ENCODE results near the gene PASK. TPM values are rescaled to one million over a fixed set of nuclear protein-coding genes. Genes with fewer than 3 reads are reported as not detected.

Gene PASK
- polyA plus RNA-seq, 1 donor from 2014 or later: 26.0 TPM

DNA sequence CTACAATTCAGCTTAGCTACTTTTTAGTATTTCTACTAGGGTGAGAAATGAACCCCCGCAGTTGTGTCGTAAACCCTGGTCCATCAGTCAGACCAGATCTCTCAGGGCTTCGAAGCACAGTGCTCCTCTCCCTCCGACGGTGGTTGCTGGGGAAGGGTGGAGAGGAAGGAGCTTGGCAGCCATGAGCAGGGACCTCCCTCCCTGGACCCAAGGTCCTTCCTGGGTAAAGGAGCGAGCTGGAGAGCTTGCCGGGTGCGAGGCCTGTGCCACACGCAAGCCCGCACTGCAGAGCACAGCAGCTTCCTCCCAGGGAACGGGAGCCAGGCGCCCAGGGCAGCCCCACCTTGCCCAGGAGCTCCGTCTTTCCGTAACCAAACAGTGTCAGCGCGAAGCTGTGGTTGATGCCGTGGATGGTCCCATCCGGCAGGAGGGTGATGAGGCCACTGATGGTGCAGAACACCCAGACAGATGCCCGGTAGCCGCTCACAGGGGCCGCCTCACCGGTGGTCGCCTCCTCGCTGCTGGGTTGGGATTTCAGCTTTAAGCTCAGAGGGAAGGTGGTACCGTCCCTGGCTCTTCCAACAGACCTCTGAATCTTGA, 12.5 kb downstream of the PASK start:
- Histone ChIP-seq H3K27ac (ENCODE audit: low read length) (no peak overlapping the region), H2AFZ (ENCODE audit: low read depth, low read length) (no peak overlapping the region), H3K4me2 (ENCODE audit: low read length) (no peak overlapping the region)

DNA sequence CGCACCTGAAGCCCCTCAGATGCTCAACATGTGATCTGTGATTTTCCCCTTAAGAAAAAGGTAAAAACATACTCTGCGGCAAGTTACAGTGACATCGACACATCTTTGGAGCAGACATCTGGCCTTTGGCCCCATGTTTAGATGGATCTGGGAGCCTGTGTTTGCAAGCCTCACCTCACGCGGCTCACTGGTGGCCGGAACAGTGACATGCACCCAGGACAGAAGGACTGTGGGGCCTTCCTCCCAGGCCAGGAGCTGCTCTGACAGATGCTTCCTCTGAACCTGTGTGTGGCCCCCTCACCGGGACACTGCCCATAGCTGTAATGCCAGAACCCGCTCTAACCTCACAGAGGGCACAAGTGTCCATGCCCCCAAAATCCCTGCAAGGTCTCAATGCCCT, 13.1 kb downstream of the PASK start:
- H3K36me3 ChIP-seq (ENCODE audit: insufficient read depth, low read length): no peaks in the 10 kb centered on the region
- H3K79me2 ChIP-seq (replicated peaks; ENCODE audit: insufficient read depth, low read length): no peaks in the 10 kb centered on the region
- no peak overlapping the region for H2AFZ ChIP-seq (ENCODE audit: low read depth, low read length)
- TF ChIP-seq EP300 (conservative IDR thresholded peaks at IDR 0.05; ENCODE audit: poor library complexity, severe bottlenecking) (no peak), EZH2 (IDR thresholded peaks at IDR 0.05; ENCODE audit: borderline replicate concordance, insufficient read depth, low read length, poor library complexity, severe bottlenecking) (no peak), TAF1 (IDR thresholded peaks at IDR 0.05; ENCODE audit: low read depth) (no peak), REST (IDR thresholded peaks at IDR 0.05; ENCODE audit: borderline replicate concordance) (no peak)
- H3K4me2 ChIP-seq (ENCODE audit: low read length): no peak overlapping the region
- no peaks in the 10 kb centered on the region for H3K9me2 ChIP-seq (ENCODE audit: insufficient read depth, low read length)
- no peaks in the 10 kb centered on the region for H4K20me1 ChIP-seq (ENCODE audit: insufficient read depth)
- no peaks in the 10 kb centered on the region for H3K27me3 ChIP-seq (ENCODE audit: insufficient read depth, low read depth, low read length)
- H3K9me3 ChIP-seq (ENCODE audit: low read length): no peaks in the 10 kb centered on the region
- H3K4me3 ChIP-seq (ENCODE audit: low read length): no peak overlapping the region
- H3F3A ChIP-seq (ENCODE audit: insufficient read depth, low read length, poor library complexity, severe bottlenecking): no peaks in the 10 kb centered on the region
- H3K9ac ChIP-seq (ENCODE audit: low read length): no peak overlapping the region
- no peak overlapping the region for H3K27ac ChIP-seq (ENCODE audit: low read length)

More for the DNA sequence above, 12.5 kb downstream of the PASK start:
- Histone ChIP-seq H3F3A (ENCODE audit: insufficient read depth, low read length, poor library complexity, severe bottlenecking) (no peaks in the 10 kb centered on the region), H3K27me3 (ENCODE audit: insufficient read depth, low read depth, low read length) (no peaks in the 10 kb centered on the region), H3K9me3 (ENCODE audit: low read length) (no peaks in the 10 kb centered on the region), H3K36me3 (ENCODE audit: insufficient read depth, low read length) (no peaks in the 10 kb centered on the region), H3K9me2 (ENCODE audit: insufficient read depth, low read length) (no peaks in the 10 kb centered on the region), H3K4me3 (ENCODE audit: low read length) (no peak overlapping the region), H3K79me2 (replicated peaks; ENCODE audit: insufficient read depth, low read length) (no peaks in the 10 kb centered on the region), H3K9ac (ENCODE audit: low read length) (no peak overlapping the region), H4K20me1 (ENCODE audit: insufficient read depth) (no peaks in the 10 kb centered on the region)
- no peak for TF ChIP-seq EZH2 (IDR thresholded peaks at IDR 0.05; ENCODE audit: borderline replicate concordance, insufficient read depth, low read length, poor library complexity, severe bottlenecking)
- no peak for TF ChIP-seq EP300 (conservative IDR thresholded peaks at IDR 0.05; ENCODE audit: poor library complexity, severe bottlenecking)
- TF ChIP-seq TAF1 (IDR thresholded peaks at IDR 0.05; ENCODE audit: low read depth): no peak
- no peak for TF ChIP-seq CTCF (IDR thresholded peaks at IDR 0.05; ENCODE audit: poor library complexity, severe bottlenecking)
- no peak for TF ChIP-seq POLR2AphosphoS5 (IDR thresholded peaks at IDR 0.05)

DNA sequence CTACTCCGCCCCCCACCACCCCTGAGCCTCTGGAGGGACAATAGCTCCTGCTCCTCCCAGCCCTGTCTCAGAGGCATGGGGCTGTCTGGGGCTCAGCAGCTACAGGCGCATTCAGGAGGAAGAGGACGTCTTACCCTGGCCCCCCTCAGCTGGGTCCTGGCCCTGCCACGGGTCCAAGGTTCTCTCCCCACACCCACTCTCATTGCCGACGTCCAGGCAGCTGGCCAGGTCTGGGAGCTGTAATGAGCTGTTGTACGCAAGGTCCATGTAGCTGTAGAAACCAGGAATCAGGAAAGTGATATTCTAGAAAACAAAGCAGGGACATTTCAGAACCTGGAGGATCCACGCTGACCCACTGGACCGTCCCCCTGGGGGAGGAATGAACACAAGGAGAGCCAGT, 13.5 kb downstream of the PASK start:
- Histone ChIP-seq H3K9me2 (ENCODE audit: insufficient read depth, low read length) (no peaks in the 10 kb centered on the region), H3K27ac (ENCODE audit: low read length) (no peak overlapping the region), H3K9me3 (ENCODE audit: low read length) (no peaks in the 10 kb centered on the region), H3K9ac (ENCODE audit: low read length) (no peak overlapping the region), H2AFZ (ENCODE audit: low read depth, low read length) (no peak overlapping the region), H3K27me3 (ENCODE audit: insufficient read depth, low read depth, low read length) (no peaks in the 10 kb centered on the region), H3F3A (ENCODE audit: insufficient read depth, low read length, poor library complexity, severe bottlenecking) (no peaks in the 10 kb centered on the region), H4K20me1 (ENCODE audit: insufficient read depth) (no peaks in the 10 kb centered on the region), H3K4me3 (ENCODE audit: low read length) (no peak overlapping the region), H3K4me2 (ENCODE audit: low read length) (no peak overlapping the region), H3K36me3 (ENCODE audit: insufficient read depth, low read length) (no peaks in the 10 kb centered on the region), H3K79me2 (replicated peaks; ENCODE audit: insufficient read depth, low read length) (no peaks in the 10 kb centered on the region)
- TF ChIP-seq MXI1 (conservative IDR thresholded peaks at IDR 0.05; ENCODE audit: poor library complexity, severe bottlenecking) (no peak), EP300 (conservative IDR thresholded peaks at IDR 0.05; ENCODE audit: poor library complexity, severe bottlenecking) (no peak), RAD21 (conservative IDR thresholded peaks at IDR 0.05) (no peak), EZH2 (IDR thresholded peaks at IDR 0.05; ENCODE audit: borderline replicate concordance, insufficient read depth, low read length, poor library complexity, severe bottlenecking) (no peak), REST (IDR thresholded peaks at IDR 0.05; ENCODE audit: borderline replicate concordance) (no peak), CTCF (IDR thresholded peaks at IDR 0.05; ENCODE audit: poor library complexity, severe bottlenecking) (no peak), TAF1 (IDR thresholded peaks at IDR 0.05; ENCODE audit: low read depth) (no peak), POLR2AphosphoS5 (IDR thresholded peaks at IDR 0.05) (no peak), SMC3 (conservative IDR thresholded peaks at IDR 0.05; ENCODE audit: poor library complexity) (no peak)
